GM12892 (cell line): Measurements from ENCODE around the gene MDM4.

Experiments used
- POLR2A ChIP-seq: IDR thresholded peaks from 2 replicates; pipeline ENCODE4 v1.6.1; 2011; ENCODE audit warnings: low read depth, low read length, control low read depth
- POLR2AphosphoS5 ChIP-seq: IDR thresholded peaks from 2 replicates; pipeline ENCODE4 v1.6.1; 2011; ENCODE audit warnings: low read depth, low read length, control low read depth
- TAF1 ChIP-seq: IDR thresholded peaks from 2 replicates; pipeline ENCODE4 v1.6.1; 2011; ENCODE audit warnings: low read depth, mild to moderate bottlenecking, control low read depth, low read length, borderline replicate concordance

- no peak for TF ChIP-seq TAF1
- TF ChIP-seq POLR2A: no peak
- TF ChIP-seq POLR2AphosphoS5: no peak
Observed at GRCh38 chr1:204560590-204561150, 44.5 kb downstream of the MDM4 start.
